ENCODE results near the gene CNN2. TPM values are rescaled to one million over a fixed set of nuclear protein-coding genes. Genes with fewer than 3 reads are reported as not detected.

The CNN2 gene
- total RNA-seq, 1 donor from 2014 or later = 189 TPM

- FAIRE-seq = no peak
- Histone ChIP-seq H3K36me3 (ENCODE audit: control insufficient read depth, insufficient read depth, low read length) (peaks cover 17% of the 10 kb centered on the region), H3K4me3 (ENCODE audit: low read depth, low read length) (no peak overlapping the region), H3K27me3 (ENCODE audit: control insufficient read depth, insufficient read depth, low read length) (no peaks in the 10 kb centered on the region)
- no peak for DNase-seq (ENCODE audit: low read depth)
- no peak for TF ChIP-seq CTCF (IDR thresholded peaks at IDR 0.05; ENCODE audit: insufficient read depth, low read length, severe bottlenecking)
Measured at GRCh38 chr19:1007399-1008251, 18.8 kb upstream of the CNN2 start.

GRCh38 chr19:1008268-1009040, 18.0 kb upstream of the CNN2 start:
- H3K36me3 ChIP-seq (ENCODE audit: control insufficient read depth, insufficient read depth, low read length) = peaks cover 21% of the 10 kb centered on the region
- no peak for TF ChIP-seq CTCF (IDR thresholded peaks at IDR 0.05; ENCODE audit: insufficient read depth, low read length, severe bottlenecking)
- no peak for FAIRE-seq
- no peaks in the 10 kb centered on the region for H3K27me3 ChIP-seq (ENCODE audit: control insufficient read depth, insufficient read depth, low read length)
- H3K4me3 ChIP-seq (ENCODE audit: low read depth, low read length) = no peak overlapping the region
- no peak for DNase-seq (ENCODE audit: low read depth)

GRCh38 chr19:1009041-1009980, 17.1 kb upstream of the CNN2 start:
- DNase-seq (ENCODE audit: low read depth) = no peak
- no peak overlapping the region for H3K4me3 ChIP-seq (ENCODE audit: low read depth, low read length)
- peaks cover 29% of the 10 kb centered on the region for H3K36me3 ChIP-seq (ENCODE audit: control insufficient read depth, insufficient read depth, low read length)
- no peak for TF ChIP-seq CTCF (IDR thresholded peaks at IDR 0.05; ENCODE audit: insufficient read depth, low read length, severe bottlenecking)
- FAIRE-seq = no peak
- no peaks in the 10 kb centered on the region for H3K27me3 ChIP-seq (ENCODE audit: control insufficient read depth, insufficient read depth, low read length)

GRCh38 chr19:1009981-1010538, 16.3 kb upstream of the CNN2 start:
- no peaks in the 10 kb centered on the region for H3K27me3 ChIP-seq (ENCODE audit: control insufficient read depth, insufficient read depth, low read length)
- peaks cover 32% of the 10 kb centered on the region for H3K36me3 ChIP-seq (ENCODE audit: control insufficient read depth, insufficient read depth, low read length)
- H3K4me3 ChIP-seq (ENCODE audit: low read depth, low read length) = no peak overlapping the region
- FAIRE-seq = no peak
- TF ChIP-seq CTCF (IDR thresholded peaks at IDR 0.05; ENCODE audit: insufficient read depth, low read length, severe bottlenecking) = no peak
- DNase-seq (ENCODE audit: low read depth) = no peak

All from bronchial epithelial cell (primary cell).